Head of caudate nucleus (tissue), 42 donors: ENCODE data around the gene AFP.

ENCODE experiments used
- DNase-seq, 42 donors: peaks; one replicate each; pipeline versions ENCODE4 v3.0.0 to v3.0.0-alpha.2; 2020 to 2021; ENCODE audit warnings: mixed read lengths in 7 of 42
- intact Hi-C: fragments of 100-400 bp; cut with DNase I; formaldehyde crosslinking; loops from one replicate; pipeline ENCODE4 v1.15.0; 2022

Gene AFP

DNA sequence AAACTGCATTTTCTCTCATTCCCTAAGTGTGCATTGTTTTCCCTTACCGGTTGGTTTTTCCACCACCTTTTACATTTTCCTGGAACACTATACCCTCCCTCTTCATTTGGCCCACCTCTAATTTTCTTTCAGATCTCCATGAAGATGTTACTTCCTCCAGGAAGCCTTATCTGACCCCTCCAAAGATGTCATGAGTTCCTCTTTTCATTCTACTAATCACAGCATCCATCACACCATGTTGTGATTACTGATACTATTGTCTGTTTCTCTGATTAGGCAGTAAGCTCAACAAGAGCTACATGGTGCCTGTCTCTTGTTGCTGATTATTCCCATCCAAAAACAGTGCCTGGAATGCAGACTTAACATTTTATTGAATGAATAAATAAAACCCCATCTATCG lies 2.9 kb upstream of the AFP start:
- no peak for DNase-seq
- intact Hi-C loops, result loop anchor here (10.0 kb wide), 1 partner anchor 88 kb away; no protein-coding TSS in a partner anchor

DNA sequence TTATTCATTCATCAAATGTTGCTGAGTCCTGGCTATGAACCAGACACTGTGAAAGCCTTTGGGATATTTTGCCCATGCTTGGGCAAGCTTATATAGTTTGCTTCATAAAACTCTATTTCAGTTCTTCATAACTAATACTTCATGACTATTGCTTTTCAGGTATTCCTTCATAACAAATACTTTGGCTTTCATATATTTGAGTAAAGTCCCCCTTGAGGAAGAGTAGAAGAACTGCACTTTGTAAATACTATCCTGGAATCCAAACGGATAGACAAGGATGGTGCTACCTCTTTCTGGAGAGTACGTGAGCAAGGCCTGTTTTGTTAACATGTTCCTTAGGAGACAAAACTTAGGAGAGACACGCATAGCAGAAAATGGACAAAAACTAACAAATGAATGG lies 1.7 kb upstream of the AFP start:
- no peak for DNase-seq
- intact Hi-C loops, result loop anchor here (10.0 kb wide), 1 partner anchor 90 kb away; no protein-coding TSS in a partner anchor

DNA sequence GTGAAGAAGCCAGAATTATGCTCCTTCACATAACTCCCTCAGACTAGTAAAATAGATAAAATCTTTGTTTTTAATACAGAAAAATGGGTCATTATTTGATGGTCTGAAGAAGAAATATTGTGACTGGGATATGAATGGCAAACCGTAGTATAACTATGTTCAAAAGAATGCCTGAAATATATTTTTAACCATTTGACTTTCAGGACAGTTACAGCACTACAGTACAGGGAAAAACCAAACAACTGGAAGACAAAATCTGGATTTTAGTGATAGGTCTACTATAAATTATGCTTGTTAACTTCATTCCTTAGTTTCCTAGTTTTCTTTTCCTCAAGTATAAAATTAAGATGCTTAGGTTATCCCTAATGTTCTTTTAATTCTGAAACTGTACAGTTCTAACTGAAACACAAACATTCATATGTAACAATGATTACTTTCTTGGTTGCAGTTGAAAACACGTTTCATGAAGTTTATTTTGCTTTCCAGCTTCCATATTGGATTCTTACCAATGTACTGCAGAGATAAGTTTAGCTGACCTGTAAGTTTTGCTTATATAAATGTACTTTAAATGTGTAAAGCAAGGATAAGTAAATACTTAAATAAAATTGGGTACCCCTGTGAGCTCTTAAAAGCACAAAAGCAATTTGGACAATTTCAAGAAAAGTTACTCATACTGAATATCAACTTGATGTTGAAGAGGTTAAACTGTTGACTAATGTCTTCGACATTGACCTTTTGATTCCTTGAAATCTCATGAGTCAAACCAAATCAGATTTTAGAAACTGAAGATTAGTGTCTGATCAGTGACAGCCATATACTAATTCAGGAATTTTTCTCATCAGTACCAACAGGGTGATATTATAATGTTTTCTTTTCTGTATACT lies 895 bp downstream of the AFP start:
- no peak for DNase-seq
- intact Hi-C loops, result loop anchor here (10.0 kb wide), 1 partner anchor 92 kb away; no protein-coding TSS in a partner anchor

DNA sequence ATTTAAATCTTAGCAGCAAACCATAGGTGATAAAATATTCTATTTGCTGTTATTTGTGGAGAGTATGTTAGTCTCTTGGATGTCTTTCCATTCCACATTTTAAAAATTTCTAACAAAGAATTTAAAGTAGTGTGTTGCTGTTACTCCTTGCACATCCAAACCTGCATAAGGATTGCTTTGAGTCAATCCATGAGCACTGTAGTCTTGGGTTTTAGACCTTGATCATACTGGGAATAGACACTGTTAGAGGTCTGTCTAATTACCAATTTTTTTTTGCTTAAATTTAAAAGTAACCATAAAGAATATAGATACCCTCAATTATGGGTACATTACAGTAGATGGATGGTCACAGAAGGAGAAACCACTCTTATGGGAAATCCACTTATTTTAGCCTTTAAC lies 1.5 kb downstream of the AFP start:
- intact Hi-C loops, result loop anchor here (10.0 kb wide), 1 partner anchor 93 kb away; no protein-coding TSS in a partner anchor
- DNase-seq, result no peak

DNA sequence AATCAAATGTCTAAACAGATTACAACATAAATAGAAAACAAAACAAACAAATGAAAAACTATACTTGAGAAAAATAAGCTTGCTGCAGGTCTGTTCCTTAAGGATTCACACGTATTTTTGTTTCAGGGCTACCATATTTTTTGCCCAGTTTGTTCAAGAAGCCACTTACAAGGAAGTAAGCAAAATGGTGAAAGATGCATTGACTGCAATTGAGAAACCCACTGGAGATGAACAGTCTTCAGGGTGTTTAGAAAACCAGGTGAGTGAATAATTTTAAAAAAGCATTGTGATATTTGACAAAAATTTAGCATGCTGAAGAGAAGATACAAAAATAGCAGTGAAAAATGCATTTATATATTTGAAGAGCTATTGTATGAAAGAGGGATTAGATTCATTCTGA lies 2.0 kb downstream of the AFP start:
- no peak for DNase-seq
- intact Hi-C loops, result loop anchor here (10.0 kb wide), 1 partner anchor 93 kb away; no protein-coding TSS in a partner anchor

DNA sequence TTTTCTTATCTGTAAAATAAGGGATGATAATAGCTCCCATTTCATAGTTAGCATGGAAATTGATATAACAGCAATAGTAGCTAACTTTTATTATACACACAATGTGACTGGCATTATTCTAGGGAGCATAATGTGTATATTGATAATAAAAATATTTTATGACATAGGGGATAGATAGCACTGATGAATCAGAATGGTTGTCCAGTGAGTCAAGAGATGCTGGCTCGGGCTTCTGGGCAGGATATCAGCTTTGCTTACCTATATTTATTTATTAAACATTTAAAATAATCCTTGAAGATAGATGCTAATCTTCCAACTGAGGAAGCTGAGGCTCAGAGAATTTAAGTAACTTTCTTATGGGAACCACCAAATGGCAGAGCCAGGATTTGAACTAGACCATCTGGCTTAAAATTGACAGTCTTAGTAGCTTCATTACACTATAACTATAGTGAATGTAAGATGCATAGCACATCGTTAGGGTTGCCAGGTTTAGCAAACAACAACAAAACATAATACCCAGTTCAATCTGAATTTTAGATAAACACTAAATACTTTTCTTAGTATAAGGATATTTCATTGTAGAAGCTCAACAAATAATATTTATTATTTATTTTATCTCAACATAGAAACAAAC lies 2.7 kb downstream of the AFP start:
- intact Hi-C loops, result loop anchor here (10.0 kb wide), 1 partner anchor 94 kb away; no protein-coding TSS in a partner anchor
- no peak for DNase-seq

DNA sequence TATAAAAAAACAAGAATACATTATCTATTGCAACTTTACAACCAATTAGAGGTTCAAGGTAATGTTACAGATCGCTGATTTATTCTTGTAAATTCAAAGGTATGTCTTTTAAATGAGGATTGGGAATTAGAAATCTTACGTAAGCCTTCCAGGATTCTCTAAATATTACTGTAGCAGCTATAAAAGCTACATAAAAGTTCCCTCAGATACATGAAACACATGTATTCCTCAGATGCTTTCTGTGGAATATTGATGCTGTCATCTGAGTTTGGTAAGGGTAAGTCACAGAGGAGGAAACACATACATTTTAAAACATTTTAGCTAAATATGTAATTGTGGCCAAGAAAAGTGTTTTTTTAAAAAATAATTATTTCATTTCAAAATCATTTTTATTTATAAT lies 3.4 kb downstream of the AFP start:
- intact Hi-C loops, result loop anchor here (10.0 kb wide), 1 partner anchor 95 kb away; no protein-coding TSS in a partner anchor
- no peak for DNase-seq

DNA sequence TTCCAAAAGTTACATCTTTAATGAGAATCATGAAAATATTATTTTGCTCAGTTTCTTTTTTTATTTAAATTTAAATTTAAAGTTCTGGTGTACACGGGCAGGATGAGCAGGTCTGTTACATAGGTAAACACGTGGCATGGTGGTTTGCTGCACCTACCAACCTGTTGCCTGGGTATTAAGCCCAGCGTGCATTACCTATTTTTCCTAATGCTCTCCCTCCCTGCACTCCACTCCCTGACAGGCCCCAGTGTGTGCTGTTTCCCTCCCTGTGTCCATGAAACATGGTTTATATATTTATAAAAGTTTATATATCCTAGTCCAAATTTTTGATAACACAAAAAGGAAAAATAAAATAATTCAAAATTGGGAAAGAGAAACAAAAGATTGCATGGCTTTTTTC lies 4.0 kb downstream of the AFP start:
- DNase-seq, result no peak
- intact Hi-C loops, result loop anchor here (10.0 kb wide), 1 partner anchor 95 kb away; no protein-coding TSS in a partner anchor

DNA sequence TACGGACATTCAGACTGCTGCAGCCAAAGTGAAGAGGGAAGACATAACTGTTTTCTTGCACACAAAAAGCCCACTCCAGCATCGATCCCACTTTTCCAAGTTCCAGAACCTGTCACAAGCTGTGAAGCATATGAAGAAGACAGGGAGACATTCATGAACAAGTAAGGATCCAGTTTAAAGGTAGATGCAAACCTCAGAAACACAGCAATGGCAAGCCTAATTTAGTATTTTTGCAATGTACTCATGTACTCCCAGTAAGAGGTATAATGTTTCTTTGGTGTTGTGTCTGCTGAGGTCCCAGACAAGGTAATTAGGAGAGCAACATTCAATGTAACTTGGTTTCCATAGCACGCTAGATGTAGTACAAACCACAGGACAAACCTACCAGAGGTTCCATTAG lies 4.6 kb downstream of the AFP start:
- DNase-seq, result no peak
- intact Hi-C loops, result no loop called here

DNA sequence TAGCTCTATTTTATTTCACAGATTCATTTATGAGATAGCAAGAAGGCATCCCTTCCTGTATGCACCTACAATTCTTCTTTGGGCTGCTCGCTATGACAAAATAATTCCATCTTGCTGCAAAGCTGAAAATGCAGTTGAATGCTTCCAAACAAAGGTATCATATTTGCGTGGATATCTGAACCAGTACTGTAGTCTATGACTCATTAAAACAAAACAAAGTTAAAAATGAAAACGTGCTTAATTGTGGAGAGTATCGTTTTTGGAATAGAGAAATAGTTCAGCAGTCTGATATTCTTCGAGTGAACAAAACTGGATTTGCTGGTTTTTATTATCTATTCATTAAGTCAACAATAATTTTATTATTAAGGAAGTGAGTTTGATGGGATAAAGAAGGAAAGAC lies 6.3 kb downstream of the AFP start:
- no peak for DNase-seq
- intact Hi-C loops, result no loop called here

DNA sequence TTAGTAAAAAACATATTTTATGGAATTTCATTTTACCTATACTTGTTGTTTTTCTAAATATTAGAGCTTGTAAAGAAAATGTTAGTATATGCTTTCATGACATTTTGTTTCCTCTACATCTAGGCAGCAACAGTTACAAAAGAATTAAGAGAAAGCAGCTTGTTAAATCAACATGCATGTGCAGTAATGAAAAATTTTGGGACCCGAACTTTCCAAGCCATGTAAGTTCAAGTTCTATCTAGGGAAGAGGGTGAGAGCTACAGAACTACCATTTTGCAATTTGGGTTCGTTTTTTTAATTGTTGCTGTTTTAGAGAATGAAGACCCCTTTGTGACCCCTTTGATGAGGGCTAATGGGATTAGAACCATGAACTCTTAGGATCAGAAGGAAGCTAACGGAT lies 7.2 kb downstream of the AFP start:
- DNase-seq, result no peak
- intact Hi-C loops, result no loop called here

DNA sequence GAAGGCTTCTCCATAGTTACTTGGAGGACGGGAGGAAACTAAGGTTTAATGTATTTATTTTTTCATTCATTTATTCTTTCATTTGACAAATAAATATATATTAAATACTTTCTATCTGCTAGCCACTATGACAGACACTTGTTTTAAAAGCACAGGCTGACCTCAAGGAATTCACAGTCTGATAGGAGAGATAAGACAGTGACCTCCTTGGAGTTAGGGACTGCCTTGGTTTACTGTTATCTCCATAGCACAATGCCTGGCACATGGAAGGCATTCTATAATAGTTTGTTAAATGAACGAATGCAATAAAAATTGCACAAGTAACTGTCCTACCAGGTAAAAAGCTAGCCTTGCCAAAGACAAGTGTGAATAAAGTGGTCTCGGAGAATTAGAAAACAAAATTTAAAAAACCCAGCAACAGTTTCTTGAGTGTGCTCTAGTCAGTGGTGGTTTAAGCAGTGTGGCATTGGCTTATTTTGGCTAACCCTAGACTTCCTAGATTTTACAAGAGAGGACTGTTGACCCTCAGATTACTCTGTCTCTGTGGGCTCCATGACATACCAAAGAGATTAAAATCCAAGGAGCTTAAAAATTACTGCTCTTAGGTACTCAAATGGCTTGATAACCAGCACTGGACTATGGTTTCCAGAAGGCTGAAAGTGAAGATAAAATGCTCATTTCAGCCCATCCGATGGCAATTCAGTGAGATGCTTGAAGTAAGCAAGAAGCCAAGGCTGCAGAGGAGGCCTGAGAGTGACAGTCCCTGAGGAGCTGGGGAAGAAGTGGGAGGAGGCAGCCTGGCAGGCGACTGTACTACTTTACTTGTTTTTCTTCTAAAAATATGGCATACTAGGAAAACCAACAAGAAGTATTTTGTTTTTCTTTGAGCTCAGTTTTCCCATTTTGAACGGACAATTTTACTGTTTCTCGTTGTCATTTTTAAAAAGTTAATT lies 9.6 kb downstream of the AFP start:
- intact Hi-C loops, result no loop called here
- peak in 1 of 42 donors; percentile 7 for DNase-seq

DNA sequence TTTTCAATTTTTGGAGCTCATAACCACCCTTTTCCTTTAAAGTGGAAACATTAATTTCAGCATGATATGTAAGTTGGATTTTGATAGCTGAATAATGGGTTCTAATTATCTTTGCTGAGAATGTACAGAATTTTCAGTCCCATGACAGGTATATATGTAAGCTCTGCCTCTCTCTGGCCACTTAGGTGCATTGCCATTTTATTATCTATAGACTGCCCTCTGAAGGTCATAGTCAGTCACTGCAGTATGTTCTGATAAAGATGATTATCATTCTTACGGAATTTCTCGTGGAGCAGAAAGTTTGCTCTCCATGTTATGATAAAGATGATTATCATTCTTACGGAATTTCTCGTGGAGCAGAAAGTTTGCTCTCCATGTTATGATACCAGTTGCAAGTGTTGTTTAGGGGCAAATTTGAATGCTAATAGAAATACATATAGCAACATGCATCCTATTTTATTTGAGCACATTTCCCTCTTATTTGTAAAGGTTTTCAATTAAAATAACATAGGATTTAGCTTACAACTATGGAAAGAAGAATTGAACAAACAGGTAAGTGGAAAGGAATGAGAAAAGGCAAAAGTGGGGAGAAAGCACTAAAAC lies 10.4 kb downstream of the AFP start:
- intact Hi-C loops, result no loop called here
- peak in 8 of 42 donors; percentile 18 to 52 (median 30) for DNase-seq

DNA sequence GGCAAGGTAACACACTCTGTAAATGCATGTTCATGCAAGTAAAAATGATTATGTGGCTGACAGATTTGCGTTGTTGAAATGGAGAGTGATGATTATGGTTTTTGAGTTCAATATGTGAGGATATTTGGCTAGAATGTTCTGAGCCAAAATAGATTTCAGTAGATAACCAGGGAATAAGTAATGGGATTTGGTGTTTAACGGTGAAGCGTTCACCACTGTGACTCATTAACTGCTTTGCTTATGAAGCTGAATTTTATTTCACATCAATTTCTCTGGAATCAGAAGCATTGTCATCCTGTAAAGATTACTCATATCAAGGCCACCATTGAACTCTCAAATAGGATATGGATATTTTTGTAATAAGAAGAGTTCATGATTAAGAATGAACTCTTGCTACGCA lies 11.7 kb downstream of the AFP start:
- intact Hi-C loops, result no loop called here
- no peak for DNase-seq

DNA sequence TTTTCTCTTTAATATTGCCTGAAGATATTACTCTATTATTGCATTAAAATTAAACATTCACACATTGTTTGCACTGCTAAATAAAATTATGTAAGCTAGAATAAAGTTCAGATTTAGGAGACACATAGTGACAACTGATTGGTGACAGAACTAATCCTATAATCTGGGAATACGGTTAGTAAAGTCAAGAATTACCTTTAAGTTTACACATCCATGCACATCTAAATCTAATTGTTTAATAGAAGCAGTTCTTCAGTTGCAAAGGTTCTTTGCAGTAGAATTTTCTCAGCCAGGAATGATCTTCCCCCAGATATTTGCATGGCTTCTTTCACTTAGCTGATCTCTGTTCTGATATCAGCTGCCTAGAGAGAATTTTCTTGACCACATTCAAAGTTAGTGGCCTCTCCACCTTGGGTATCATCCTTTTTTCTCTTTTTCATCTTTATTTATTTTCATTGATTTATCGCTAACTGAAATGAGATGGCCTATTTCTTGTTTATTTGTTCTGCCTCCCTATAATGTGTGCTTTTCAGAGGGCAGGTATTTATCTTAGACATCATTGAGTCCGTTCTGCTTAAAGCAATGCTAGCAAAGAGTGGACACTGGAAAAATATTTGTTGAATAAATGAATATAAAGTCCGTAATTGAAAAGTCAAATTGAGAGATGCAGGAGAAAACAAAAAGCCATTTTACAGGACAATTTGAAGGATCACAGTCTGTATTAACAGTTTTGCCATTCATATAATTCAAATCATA lies 12.6 kb downstream of the AFP start:
- intact Hi-C loops, result no loop called here
- no peak for DNase-seq

DNA sequence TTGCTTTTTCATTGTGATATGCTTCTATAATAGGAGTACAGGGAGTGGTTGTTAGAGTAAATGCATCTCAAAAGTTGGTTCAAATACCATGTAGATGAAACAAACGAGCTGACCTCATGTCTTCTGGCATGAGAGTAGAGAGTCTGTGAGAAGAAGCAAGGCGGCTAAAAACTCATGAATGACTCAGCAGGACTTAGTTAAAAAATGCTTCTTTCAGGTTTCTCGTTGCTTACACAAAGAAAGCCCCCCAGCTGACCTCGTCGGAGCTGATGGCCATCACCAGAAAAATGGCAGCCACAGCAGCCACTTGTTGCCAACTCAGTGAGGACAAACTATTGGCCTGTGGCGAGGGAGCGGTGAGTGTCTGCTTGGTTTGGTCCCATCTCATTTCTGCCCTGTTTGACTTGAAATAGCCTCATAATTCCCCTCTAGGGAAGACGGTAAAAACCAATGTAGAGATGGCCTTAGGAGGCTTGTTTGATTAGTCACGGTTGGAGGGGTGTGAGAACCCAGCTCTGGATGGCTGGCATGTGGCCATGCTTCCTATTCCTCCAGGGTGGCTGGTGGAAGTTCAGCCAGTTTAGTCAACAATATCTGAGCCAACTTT lies 14.5 kb downstream of the AFP start:
- intact Hi-C loops, result no loop called here
- peak in 2 of 42 donors; percentile 6 to 49 for DNase-seq

DNA sequence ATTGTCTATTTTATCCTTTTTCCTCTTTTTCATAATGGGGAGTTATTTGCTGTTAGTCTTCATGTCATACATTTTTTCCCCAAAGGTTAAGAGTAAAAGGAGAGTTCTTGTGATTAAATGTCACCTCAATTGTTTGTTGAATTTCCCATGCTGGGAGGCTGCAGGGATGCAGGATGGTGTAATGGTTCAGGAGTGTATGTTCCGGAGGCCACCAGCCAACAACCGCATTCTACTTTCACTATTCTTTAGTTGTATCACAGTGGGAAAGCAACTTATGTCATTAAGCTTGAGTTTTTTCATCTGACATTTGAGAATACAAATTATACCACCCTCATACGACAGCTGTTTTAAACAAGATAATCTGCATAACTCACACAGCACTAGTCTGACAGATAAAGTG lies 15.4 kb downstream of the AFP start:
- DNase-seq, result no peak
- intact Hi-C loops, result no loop called here
